Measurements from ENCODE around the gene SAMM50.

Gene SAMM50

GRCh38 chr22:44025171-44026065 lies 70.2 kb downstream of the SAMM50 start:
- H3K4me3 ChIP-seq (ENCODE audit: low read depth, low read length): peak overlapping the region; percentile 62
- no peak for TF ChIP-seq CTCF (IDR thresholded peaks at IDR 0.05; ENCODE audit: control insufficient read depth, extremely low read depth, insufficient read depth)
- DNase-seq (ENCODE audit: low read depth): no peak

- DNase-seq (ENCODE audit: low read depth): no peak
- TF ChIP-seq CTCF (IDR thresholded peaks at IDR 0.05; ENCODE audit: control insufficient read depth, extremely low read depth, insufficient read depth): no peak
- H3K4me3 ChIP-seq (ENCODE audit: low read depth, low read length): no peak overlapping the region
Measured at GRCh38 chr22:44026066-44026629, 70.9 kb downstream of the SAMM50 start.

- DNase-seq (ENCODE audit: low read depth): no peak
Measured at GRCh38 chr22:44026630-44027511, 71.6 kb downstream of the SAMM50 start.

GRCh38 chr22:44028091-44028490 lies 72.8 kb downstream of the SAMM50 start:
- DNase-seq (ENCODE audit: low read depth): no peak
- no peak overlapping the region for H3K4me3 ChIP-seq (ENCODE audit: low read depth, low read length)
- no peak for TF ChIP-seq CTCF (IDR thresholded peaks at IDR 0.05; ENCODE audit: control insufficient read depth, extremely low read depth, insufficient read depth)

More at GRCh38 chr22:44026630-44027511, 71.6 kb downstream of the SAMM50 start:
- no peak for TF ChIP-seq CTCF (IDR thresholded peaks at IDR 0.05; ENCODE audit: control insufficient read depth, extremely low read depth, insufficient read depth)
- no peak overlapping the region for H3K4me3 ChIP-seq (ENCODE audit: low read depth, low read length)

- no peak for DNase-seq (ENCODE audit: low read depth)
- TF ChIP-seq CTCF (IDR thresholded peaks at IDR 0.05; ENCODE audit: control insufficient read depth, extremely low read depth, insufficient read depth): no peak
- no peak overlapping the region for H3K4me3 ChIP-seq (ENCODE audit: low read depth, low read length)
Measured at GRCh38 chr22:44029069-44029468, 73.8 kb downstream of the SAMM50 start.

GRCh38 chr22:44030051-44030701 lies 74.9 kb downstream of the SAMM50 start:
- no peak for TF ChIP-seq CTCF (IDR thresholded peaks at IDR 0.05; ENCODE audit: control insufficient read depth, extremely low read depth, insufficient read depth)
- no peak overlapping the region for H3K4me3 ChIP-seq (ENCODE audit: low read depth, low read length)
- DNase-seq (ENCODE audit: low read depth): no peak
